ENCODE measurements around the gene MMP23B. TPM values are rescaled to one million over a fixed set of nuclear protein-coding genes. Genes with fewer than 3 reads are reported as not detected.
"Not testable (repeated sequence)": the region's sequence is repeated elsewhere in the genome, so short reads cannot be mapped to it uniquely, and the experiment has no call there.

MMP23B gene
- total RNA-seq, 1 experiment from 2014 or later: not detected

- DNase-seq (ENCODE audit: low read depth): no peak
These were observed 800 bp upstream of the MMP23B start for GRCh38 chr1:1630965-1631781.

GRCh38 chr1:1633409-1633808 lies 1.4 kb downstream of the MMP23B start:
- DNase-seq (ENCODE audit: low read depth): not testable (repeated sequence)

GRCh38 chr1:1634613-1635012 lies 2.6 kb downstream of the MMP23B start:
- not testable (repeated sequence) for DNase-seq (ENCODE audit: low read depth)

- DNase-seq (ENCODE audit: low read depth): not testable (repeated sequence)
These were observed 4.9 kb downstream of the MMP23B start for GRCh38 chr1:1636621-1637478.

GRCh38 chr1:1637479-1637875 lies 5.5 kb downstream of the MMP23B start:
- DNase-seq (ENCODE audit: low read depth): not testable (repeated sequence)

- DNase-seq (ENCODE audit: low read depth): not testable (repeated sequence)
These were observed 6.6 kb downstream of the MMP23B start for GRCh38 chr1:1638528-1638927.

- DNase-seq (ENCODE audit: low read depth): not testable (repeated sequence)
These were observed 7.4 kb downstream of the MMP23B start for GRCh38 chr1:1639368-1639767.

- not testable (repeated sequence) for DNase-seq (ENCODE audit: low read depth)
These were observed 8.1 kb downstream of the MMP23B start for GRCh38 chr1:1640081-1640480.

GRCh38 chr1:1640711-1641461 lies 8.9 kb downstream of the MMP23B start:
- DNase-seq (ENCODE audit: low read depth): not testable (repeated sequence)

- not testable (repeated sequence) for DNase-seq (ENCODE audit: low read depth)
These were observed 14.4 kb downstream of the MMP23B start for GRCh38 chr1:1646326-1646725.

GRCh38 chr1:1647567-1648241 lies 15.7 kb downstream of the MMP23B start:
- DNase-seq (ENCODE audit: low read depth): not testable (repeated sequence)

GRCh38 chr1:1648265-1648664 lies 16.3 kb downstream of the MMP23B start:
- DNase-seq (ENCODE audit: low read depth): not testable (repeated sequence)

GRCh38 chr1:1658583-1659549 lies 26.9 kb downstream of the MMP23B start, which contains the start of gene CDK11B:
TSS of gene CDK11B (minus strand) at chr1:1659004. CDS start at chr1:1657485, 1,519 bp downstream.
- DNase-seq (ENCODE audit: low read depth): peak; percentile 93

GRCh38 chr1:1662392-1662791 lies 30.4 kb downstream of the MMP23B start:
- not testable (repeated sequence) for DNase-seq (ENCODE audit: low read depth)

GRCh38 chr1:1662830-1663560 lies 31.0 kb downstream of the MMP23B start:
- not testable (repeated sequence) for DNase-seq (ENCODE audit: low read depth)

- DNase-seq (ENCODE audit: low read depth): not testable (repeated sequence)
These were observed 32.3 kb downstream of the MMP23B start for GRCh38 chr1:1664318-1664717.

- DNase-seq (ENCODE audit: low read depth): no peak
These were observed 33.2 kb downstream of the MMP23B start for GRCh38 chr1:1664941-1665814.

- DNase-seq (ENCODE audit: low read depth): no peak
These were observed 33.9 kb downstream of the MMP23B start for GRCh38 chr1:1665815-1666251.

Data from M059J (cell line).